ENCODE data around the gene ACOT7.

ACOT7 gene

DNA sequence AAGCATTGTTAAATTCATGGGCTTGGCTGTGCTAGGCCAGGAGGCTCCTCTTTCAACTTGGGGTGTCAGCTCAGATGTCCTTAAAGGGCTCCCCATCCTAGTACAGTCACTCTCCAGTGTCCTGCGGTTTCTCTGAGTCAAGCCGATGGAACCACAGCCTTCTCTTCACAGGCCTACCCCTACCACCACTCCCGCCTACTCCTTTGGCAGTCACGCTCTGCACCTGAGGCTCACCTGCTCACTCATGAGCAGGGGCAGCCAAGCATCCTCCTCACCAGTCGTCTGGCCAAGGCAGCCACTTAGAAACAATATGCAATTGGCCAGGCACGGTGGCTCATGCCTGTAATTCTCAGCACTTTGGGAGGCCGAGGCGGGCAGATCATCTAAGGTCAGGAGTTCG is 3.6 kb downstream of the ACOT7 start:
- Histone ChIP-seq H3K4me2 (ENCODE audit: low read depth, low read length) (no peak overlapping the region), H3K4me1 (ENCODE audit: low read length) (peaks cover 8% of the 10 kb centered on the region; the same call in 1 of the 2 replicates), H3K9ac (ENCODE audit: low read length) (no peak overlapping the region), H3K27me3 (replicated peaks; ENCODE audit: insufficient read depth, low read length) (no peaks in the 10 kb centered on the region), H3K79me2 (ENCODE audit: low read length) (peaks cover 63% of the 10 kb centered on the region), H3K4me3 (ENCODE audit: low read length) (no peak overlapping the region), H3K27ac (ENCODE audit: low read length) (no peak overlapping the region), H3K9me2 (replicated peaks; ENCODE audit: insufficient read depth, low read length) (no peaks in the 10 kb centered on the region), H2AFZ (ENCODE audit: low read length) (no peak overlapping the region), H3K9me3 (replicated peaks; ENCODE audit: insufficient read depth, low read length) (no peaks in the 10 kb centered on the region), H3K36me3 (replicated peaks; ENCODE audit: insufficient read depth, low read length) (no peaks in the 10 kb centered on the region), H3F3A (ENCODE audit: insufficient read depth, low read length) (0 out of 2 replicates have a peak, but pooled peaks cover 4% of the 10 kb centered on the region), H4K20me1 (ENCODE audit: insufficient read depth, low read length) (no peaks in the 10 kb centered on the region)
- TF ChIP-seq EZH2 (optimal IDR thresholded peaks at IDR 0.05; ENCODE audit: low read depth, low read length) (no peak), EZH2phosphoT487 (IDR thresholded peaks at IDR 0.05; ENCODE audit: low read length) (no peak)
- TF ChIP-seq, protein P1, sequence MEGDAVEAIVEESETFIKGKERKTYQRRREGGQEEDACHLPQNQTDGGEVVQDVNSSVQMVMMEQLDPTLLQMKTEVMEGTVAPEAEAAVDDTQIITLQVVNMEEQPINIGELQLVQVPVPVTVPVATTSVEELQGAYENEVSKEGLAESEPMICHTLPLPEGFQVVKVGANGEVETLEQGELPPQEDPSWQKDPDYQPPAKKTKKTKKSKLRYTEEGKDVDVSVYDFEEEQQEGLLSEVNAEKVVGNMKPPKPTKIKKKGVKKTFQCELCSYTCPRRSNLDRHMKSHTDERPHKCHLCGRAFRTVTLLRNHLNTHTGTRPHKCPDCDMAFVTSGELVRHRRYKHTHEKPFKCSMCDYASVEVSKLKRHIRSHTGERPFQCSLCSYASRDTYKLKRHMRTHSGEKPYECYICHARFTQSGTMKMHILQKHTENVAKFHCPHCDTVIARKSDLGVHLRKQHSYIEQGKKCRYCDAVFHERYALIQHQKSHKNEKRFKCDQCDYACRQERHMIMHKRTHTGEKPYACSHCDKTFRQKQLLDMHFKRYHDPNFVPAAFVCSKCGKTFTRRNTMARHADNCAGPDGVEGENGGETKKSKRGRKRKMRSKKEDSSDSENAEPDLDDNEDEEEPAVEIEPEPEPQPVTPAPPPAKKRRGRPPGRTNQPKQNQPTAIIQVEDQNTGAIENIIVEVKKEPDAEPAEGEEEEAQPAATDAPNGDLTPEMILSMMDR (IDR thresholded peaks at IDR 0.05; ENCODE audit: low read length): no peak
- DNase-seq: no peak

DNA sequence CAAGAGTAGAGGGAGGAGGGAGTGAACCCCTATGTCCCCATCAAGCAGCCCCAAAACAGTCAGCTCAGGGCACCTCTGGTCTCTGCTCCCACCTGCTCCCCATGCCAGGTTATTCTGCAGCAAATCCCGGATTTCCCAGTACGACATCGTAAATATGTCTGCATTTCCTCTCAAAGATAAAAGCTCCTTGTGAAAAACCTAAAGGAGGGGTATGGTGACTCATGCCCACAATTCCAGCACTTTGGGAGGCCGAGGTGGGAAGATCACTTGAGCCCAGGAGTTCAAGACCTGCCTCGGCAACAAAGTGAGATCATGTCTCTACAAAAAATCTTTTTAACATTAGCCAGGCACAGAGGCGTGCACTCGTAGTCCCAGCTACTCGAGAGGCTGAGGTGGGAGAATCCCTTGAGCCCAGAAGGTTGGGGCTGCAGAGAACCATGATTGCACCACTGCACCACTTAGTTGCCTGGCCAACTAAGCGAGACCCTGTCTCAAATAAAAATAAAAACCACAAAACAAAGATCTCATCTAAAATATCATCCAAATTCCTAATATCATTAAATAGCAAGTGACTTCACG is 7.1 kb downstream of the ACOT7 start:
- no peaks in the 10 kb centered on the region for H3K36me3 ChIP-seq (replicated peaks; ENCODE audit: insufficient read depth, low read length)
- no peak for DNase-seq
- no peak overlapping the region for H3K4me2 ChIP-seq (ENCODE audit: low read depth, low read length)
- no peaks in the 10 kb centered on the region for H4K20me1 ChIP-seq (ENCODE audit: insufficient read depth, low read length)
- no peak overlapping the region for H3K9ac ChIP-seq (ENCODE audit: low read length)
- peaks cover 71% of the 10 kb centered on the region for H3K79me2 ChIP-seq (ENCODE audit: low read length)
- no peak overlapping the region for H3K27ac ChIP-seq (ENCODE audit: low read length)
- H2AFZ ChIP-seq (ENCODE audit: low read length): no peak overlapping the region
- no peaks in the 10 kb centered on the region for H3K9me2 ChIP-seq (replicated peaks; ENCODE audit: insufficient read depth, low read length)
- H3K4me1 ChIP-seq (ENCODE audit: low read length): no peaks in the 10 kb centered on the region
- no peak overlapping the region for H3K4me3 ChIP-seq (ENCODE audit: low read length)
- TF ChIP-seq, protein P1 (IDR thresholded peaks at IDR 0.05; ENCODE audit: low read length): no peak
- H3K9me3 ChIP-seq (replicated peaks; ENCODE audit: insufficient read depth, low read length): no peaks in the 10 kb centered on the region
- H3F3A ChIP-seq (ENCODE audit: insufficient read depth, low read length): no peaks in the 10 kb centered on the region
- no peaks in the 10 kb centered on the region for H3K27me3 ChIP-seq (replicated peaks; ENCODE audit: insufficient read depth, low read length)

DNA sequence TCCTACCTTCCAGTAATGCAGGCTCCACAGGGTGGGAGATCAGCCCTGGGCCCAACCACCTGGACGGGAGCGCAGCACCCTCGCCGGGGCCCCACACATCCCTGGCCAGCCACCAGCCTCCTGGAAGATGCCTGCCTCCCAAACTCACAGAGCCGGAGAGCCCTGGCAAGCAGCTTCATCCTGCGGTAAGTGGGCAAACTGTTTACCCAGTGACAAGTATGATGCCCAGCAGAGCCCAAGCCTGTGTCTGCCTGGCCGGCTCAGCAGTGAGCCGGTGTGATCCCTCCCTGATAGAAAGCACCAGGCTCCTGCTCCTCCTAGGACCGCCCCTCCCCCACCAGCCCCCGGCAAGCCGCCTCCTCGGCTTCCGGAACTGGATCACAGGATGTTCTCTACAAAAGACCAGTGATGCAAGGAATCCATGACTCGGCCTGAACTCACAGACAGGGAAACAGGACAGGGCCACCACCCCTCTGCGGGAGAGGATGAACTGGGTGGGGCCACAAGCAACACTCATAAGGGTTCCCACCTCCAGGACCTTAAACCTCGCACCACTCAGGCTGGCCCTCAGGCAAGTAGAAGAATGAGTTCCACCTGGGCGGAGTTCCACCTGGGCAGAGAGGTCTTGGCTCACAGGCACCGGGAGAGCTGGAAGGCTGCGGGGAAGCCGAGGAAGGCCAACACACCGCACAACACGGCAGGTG is 7.9 kb downstream of the ACOT7 start:
- no peak for DNase-seq
- peaks cover 75% of the 10 kb centered on the region for H3K79me2 ChIP-seq (ENCODE audit: low read length)
- no peaks in the 10 kb centered on the region for H4K20me1 ChIP-seq (ENCODE audit: insufficient read depth, low read length)
- no peaks in the 10 kb centered on the region for H3K36me3 ChIP-seq (replicated peaks; ENCODE audit: insufficient read depth, low read length)
- H3K9ac ChIP-seq (ENCODE audit: low read length): no peak overlapping the region
- H3K9me3 ChIP-seq (replicated peaks; ENCODE audit: insufficient read depth, low read length): no peaks in the 10 kb centered on the region
- TF ChIP-seq EZH2 (optimal IDR thresholded peaks at IDR 0.05; ENCODE audit: low read depth, low read length) (no peak), EZH2phosphoT487 (IDR thresholded peaks at IDR 0.05; ENCODE audit: low read length) (no peak)
- TF ChIP-seq, protein P1 (IDR thresholded peaks at IDR 0.05; ENCODE audit: low read length): no peak
- no peaks in the 10 kb centered on the region for H3K27me3 ChIP-seq (replicated peaks; ENCODE audit: insufficient read depth, low read length)
- no peak overlapping the region for H3K4me3 ChIP-seq (ENCODE audit: low read length)
- no peaks in the 10 kb centered on the region for H3K9me2 ChIP-seq (replicated peaks; ENCODE audit: insufficient read depth, low read length)
- H3K4me2 ChIP-seq (ENCODE audit: low read depth, low read length): no peak overlapping the region
- no peak overlapping the region for H3K27ac ChIP-seq (ENCODE audit: low read length)
- no peak overlapping the region for H2AFZ ChIP-seq (ENCODE audit: low read length)
- H3F3A ChIP-seq (ENCODE audit: insufficient read depth, low read length): no peaks in the 10 kb centered on the region
- no peaks in the 10 kb centered on the region for H3K4me1 ChIP-seq (ENCODE audit: low read length)
